PC-3 (cell line): ENCODE data around the gene TRPM2. TPM values are rescaled to one million over a fixed set of nuclear protein-coding genes. Genes with fewer than 3 reads are reported as not detected.

ENCODE experiments used
- ATAC-seq: fragments of 200-7000 bp; cut with Tn5 transposase; 2 replicates; pipeline ENCODE4 v1.9.1; 2020; ENCODE audit warnings: mild to moderate bottlenecking, moderate library complexity
- BruUV-seq: library from RNA; stranded (reverse); fragments of 400-500 nt; replicated peaks from 2 replicates; lab custom pipeline; 2021; lab: Mats Ljungman, UMichigan
- CTCF ChIA-PET: fragments of 300-600 bp; sonication (Branson Sonifier 250); formaldehyde crosslinking; loops from one replicate; lab custom pipeline; 2022; ENCODE audit warnings: antibody characterized with exemption; lab: Charles Lee
- POLR2A ChIA-PET: fragments of 300-600 bp; sonication (Branson Sonifier 250); formaldehyde crosslinking; loops from one replicate; lab custom pipeline; 2022; ENCODE audit warnings: antibody characterized with exemption; ENCODE audit not compliant: unreplicated experiment; lab: Charles Lee
- DNase-seq: peaks from one replicate; pipeline ENCODE4 v3.0.0-alpha.2; 2015
- H2AFZ ChIP-seq: fragments of 300-600 bp; sonication (generic); 2 replicates; pipeline ENCODE4 v1.6.0; 2016; ENCODE audit warnings: antibody characterized with exemption, low read length
- H3F3A ChIP-seq: fragments of 300-600 bp; sonication (generic); one replicate; pipeline ENCODE4 v1.6.0; 2017; ENCODE audit warnings: antibody characterized with exemption, low read length, control low read depth, mild to moderate bottlenecking; ENCODE audit not compliant: unreplicated experiment
- H3K27ac ChIP-seq: fragments of 300-600 bp; sonication (generic); 2 replicates; pipeline ENCODE4 v1.5.1; 2016; ENCODE audit warnings: mild to moderate bottlenecking, low read length
- H3K27me3 ChIP-seq: fragments of 300-600 bp; sonication (generic); 2 replicates; pipeline ENCODE4 v1.6.1; 2016; ENCODE audit warnings: low read length, mixed read lengths
- H3K36me3 ChIP-seq: fragments of 300-600 bp; sonication (generic); 2 replicates; pipeline ENCODE4 v1.6.1; 2016; ENCODE audit warnings: low read depth, mixed run types, low read length, mixed read lengths
- H3K4me1 ChIP-seq: fragments of 300-600 bp; sonication (generic); 2 replicates; pipeline ENCODE4 v1.5.1; 2016; ENCODE audit warnings: low read length; ENCODE audit not compliant: insufficient read depth
- H3K4me2 ChIP-seq: fragments of 300-600 bp; sonication (generic); 2 replicates; pipeline ENCODE4 v1.6.0; 2016; ENCODE audit warnings: low read length
- H3K4me3 ChIP-seq: fragments of 300-600 bp; sonication (generic); 2 replicates; pipeline ENCODE4 v1.5.1; 2016; ENCODE audit warnings: mild to moderate bottlenecking, low read length, mixed read lengths
- H3K79me2 ChIP-seq: fragments of 300-600 bp; sonication (generic); 2 replicates; pipeline ENCODE4 v1.6.1; 2017; ENCODE audit warnings: low read length, mixed read lengths
- H3K9ac ChIP-seq: fragments of 300-600 bp; sonication (generic); 2 replicates; pipeline ENCODE4 v1.6.0; 2016; ENCODE audit warnings: mild to moderate bottlenecking, low read length
- H3K9me2 ChIP-seq: fragments of 300-600 bp; sonication (generic); replicated peaks from 2 replicates; pipeline ENCODE4 v1.6.1; 2016; ENCODE audit warnings: mixed run types, low read length, mixed read lengths
- H3K9me3 ChIP-seq: fragments of 300-600 bp; sonication (generic); 2 replicates; pipeline ENCODE4 v1.6.1; 2016; ENCODE audit warnings: low read length, mixed read lengths
- H4K20me1 ChIP-seq: fragments of 300-600 bp; sonication (generic); 2 replicates; pipeline ENCODE4 v1.6.1; 2016; ENCODE audit warnings: low read length, mixed read lengths
- CTCF ChIP-seq: fragments of 300-600 bp; sonication (generic); conservative IDR thresholded peaks from 2 replicates; pipeline ENCODE4 v1.5.1; 2017; ENCODE audit warnings: antibody characterized with exemption, low read depth, mild to moderate bottlenecking, low read length
- EZH2 ChIP-seq: fragments of 300-600 bp; sonication (generic); IDR thresholded peaks from one replicate; pipeline ENCODE4 v1.6.1; 2017; ENCODE audit warnings: antibody characterized with exemption, mild to moderate bottlenecking, low read length; ENCODE audit not compliant: unreplicated experiment
- EZH2phosphoT487 ChIP-seq: fragments of 300-600 bp; sonication (generic); IDR thresholded peaks from 2 replicates; pipeline ENCODE4 v1.6.1; 2018; ENCODE audit warnings: mild to moderate bottlenecking, antibody characterized with exemption, low read length, borderline replicate concordance
- intact Hi-C: fragments of 100-400 bp; cut with micrococcal nuclease; formaldehyde crosslinking; loops from 2 replicates; pipeline ENCODE4 v1.9.0; 2023
- total RNA-seq: library from RNA; depleted of rRNA; stranded (reverse); fragments of >200 nt; gene quantifications from 2 replicates; pipeline ENCODE4 v1.2.3, GENCODE V29; 2014

TRPM2 gene
- total RNA-seq, 1 experiment from 2014 or later = 50.0 TPM

GRCh38 chr21:44383216-44383615 is 29.8 kb downstream of the TRPM2 start:
- H3K36me3 ChIP-seq = no peaks in the 10 kb centered on the region
- H3F3A ChIP-seq = no peaks in the 10 kb centered on the region
- BruUV-seq = no TSS peak
- no peak overlapping the region for H3K9ac ChIP-seq
- no peaks in the 10 kb centered on the region for H4K20me1 ChIP-seq
- intact Hi-C loops = no loop called here
- H2AFZ ChIP-seq = no peak overlapping the region
- no peaks in the 10 kb centered on the region for H3K79me2 ChIP-seq
- H3K27ac ChIP-seq = no peak overlapping the region
- no peak for DNase-seq
- 0 out of 2 replicates have a peak, but pooled peaks cover under 1% of the 10 kb centered on the region for H3K27me3 ChIP-seq
- no peak overlapping the region for H3K4me2 ChIP-seq
- ChIA-PET CTCF (no interaction called here), POLR2A (no interaction called here)
- ATAC-seq = no peak
- H3K4me1 ChIP-seq = no peaks in the 10 kb centered on the region
- H3K4me3 ChIP-seq = no peak overlapping the region
- H3K9me3 ChIP-seq = peaks cover 24% of the 10 kb centered on the region
- H3K9me2 ChIP-seq = no peaks in the 10 kb centered on the region
- TF ChIP-seq EZH2phosphoT487 (no peak), EZH2 (no peak), CTCF (no peak)

- Histone ChIP-seq H3K79me2 (no peaks in the 10 kb centered on the region), H3F3A (no peaks in the 10 kb centered on the region), H3K9me3 (peaks cover 24% of the 10 kb centered on the region), H3K4me1 (no peaks in the 10 kb centered on the region), H3K4me3 (no peak overlapping the region), H3K27me3 (no peaks in the 10 kb centered on the region), H4K20me1 (no peaks in the 10 kb centered on the region), H3K27ac (no peak overlapping the region), H3K9me2 (no peaks in the 10 kb centered on the region), H3K9ac (no peak overlapping the region), H3K36me3 (no peaks in the 10 kb centered on the region), H3K4me2 (no peak overlapping the region), H2AFZ (no peak overlapping the region)
- no TSS peak for BruUV-seq
- DNase-seq = no peak
- ChIA-PET POLR2A (no interaction called here), CTCF (no interaction called here)
- intact Hi-C loops = no loop called here
- no peak for ATAC-seq
- no peak for TF ChIP-seq EZH2
- no peak for TF ChIP-seq EZH2phosphoT487
- no peak for TF ChIP-seq CTCF
Measured at GRCh38 chr21:44384968-44385367, 31.5 kb downstream of the TRPM2 start.

GRCh38 chr21:44389335-44389734 is 35.9 kb downstream of the TRPM2 start:
- Histone ChIP-seq H3F3A (no peaks in the 10 kb centered on the region), H2AFZ (no peak overlapping the region), H3K9me3 (peaks cover 18% of the 10 kb centered on the region), H3K9ac (no peak overlapping the region), H3K4me1 (peaks cover 3% of the 10 kb centered on the region; the same call in 1 of the 2 replicates), H3K27ac (no peak overlapping the region), H3K36me3 (no peaks in the 10 kb centered on the region), H3K79me2 (no peaks in the 10 kb centered on the region), H3K9me2 (no peaks in the 10 kb centered on the region), H3K4me2 (no peak overlapping the region), H4K20me1 (no peaks in the 10 kb centered on the region), H3K4me3 (no peak overlapping the region), H3K27me3 (no peaks in the 10 kb centered on the region)
- BruUV-seq = no TSS peak
- DNase-seq (no peak), ATAC-seq (no peak)
- POLR2A ChIA-PET = no interaction called here
- intact Hi-C loops = no loop called here
- CTCF ChIA-PET = no interaction called here
- TF ChIP-seq EZH2phosphoT487 = no peak
- no peak for TF ChIP-seq CTCF
- no peak for TF ChIP-seq EZH2
